Upper lobe of right lung (tissue), 1 donor: ENCODE measurements around the gene ETV7. TPM values are rescaled to one million over a fixed set of nuclear protein-coding genes. Genes with fewer than 3 reads are reported as not detected.

Experiments used
- ATAC-seq: fragments of 200-7000 bp; cut with Tn5 transposase; one replicate; pipeline ENCODE4 v1.9.1; 2020; ENCODE audit warnings: mild to moderate bottlenecking, moderate library complexity
- DNase-seq: peaks from one replicate; pipeline ENCODE4 v3.0.0-alpha.2; 2020
- H3K27ac ChIP-seq: fragments of 200-600 bp; one replicate; pipeline ENCODE4 v1.8.0; 2022
- H3K27me3 ChIP-seq: fragments of 200-600 bp; one replicate; pipeline ENCODE4 v1.8.0; 2022; ENCODE audit warnings: mild to moderate bottlenecking
- H3K36me3 ChIP-seq: fragments of 200-600 bp; one replicate; pipeline ENCODE4 v1.8.0; 2022
- H3K4me1 ChIP-seq: fragments of 200-600 bp; one replicate; pipeline ENCODE4 v1.8.0; 2022
- H3K4me3 ChIP-seq: fragments of 200-600 bp; one replicate; pipeline ENCODE4 v1.8.0; 2022; ENCODE audit warnings: mild to moderate bottlenecking
- H3K9me3 ChIP-seq: fragments of 200-600 bp; one replicate; pipeline ENCODE4 v1.8.0; 2022
- intact Hi-C: fragments of 100-400 bp; cut with DNase I; formaldehyde crosslinking; loops from one replicate; pipeline ENCODE4 v1.11.0; 2022
- total RNA-seq: library from RNA; stranded (reverse); fragmentation: NEBNext Ultra II Directional; extraction: Animal tissue kit (Norgen Biotek cat#: 25700); gene quantifications from one replicate; pipeline ENCODE4 v1.2.1, GENCODE V29; 2021
- TF ChIP-seq, protein P1 (sequence below): fragments of 200-600 bp; IDR thresholded peaks from one replicate; pipeline ENCODE4 v1.8.0; 2022; ENCODE audit warnings: antibody characterized with exemption
- donor health status: DM: no; HTN: yes; CAD: no; lungs with severe emphysema.

The ETV7 gene
- total RNA-seq, 1 donor from 2014 or later = 6.3 TPM

DNA sequence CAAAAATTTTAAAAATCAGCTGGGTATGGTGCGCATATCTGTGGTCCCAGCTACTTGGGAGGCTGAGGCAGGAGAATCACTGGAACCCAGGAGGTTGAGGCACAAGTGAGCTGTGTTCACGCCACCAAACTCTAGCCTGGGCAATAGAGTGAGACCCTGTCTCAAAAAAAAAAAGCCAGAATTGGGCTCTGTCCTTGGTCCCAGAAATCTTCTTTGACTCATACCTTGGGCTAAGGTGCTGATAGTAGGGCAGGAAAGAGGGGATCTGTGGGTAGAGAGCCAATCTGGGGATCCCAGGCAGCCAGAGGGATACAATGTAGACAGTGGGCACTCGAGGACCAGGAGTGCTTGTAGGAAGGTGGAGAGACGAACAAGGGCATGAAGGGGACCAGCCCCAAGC is 13.3 kb downstream of the ETV7 start:
- intact Hi-C loops = no loop called here
- no peak overlapping the region for H3K27ac ChIP-seq
- H3K27me3 ChIP-seq = no peaks in the 10 kb centered on the region
- no peaks in the 10 kb centered on the region for H3K9me3 ChIP-seq
- H3K4me1 ChIP-seq = peaks cover 2% of the 10 kb centered on the region
- DNase-seq (no peak), ATAC-seq (no peak)
- H3K4me3 ChIP-seq = no peak overlapping the region
- TF ChIP-seq, protein P1, sequence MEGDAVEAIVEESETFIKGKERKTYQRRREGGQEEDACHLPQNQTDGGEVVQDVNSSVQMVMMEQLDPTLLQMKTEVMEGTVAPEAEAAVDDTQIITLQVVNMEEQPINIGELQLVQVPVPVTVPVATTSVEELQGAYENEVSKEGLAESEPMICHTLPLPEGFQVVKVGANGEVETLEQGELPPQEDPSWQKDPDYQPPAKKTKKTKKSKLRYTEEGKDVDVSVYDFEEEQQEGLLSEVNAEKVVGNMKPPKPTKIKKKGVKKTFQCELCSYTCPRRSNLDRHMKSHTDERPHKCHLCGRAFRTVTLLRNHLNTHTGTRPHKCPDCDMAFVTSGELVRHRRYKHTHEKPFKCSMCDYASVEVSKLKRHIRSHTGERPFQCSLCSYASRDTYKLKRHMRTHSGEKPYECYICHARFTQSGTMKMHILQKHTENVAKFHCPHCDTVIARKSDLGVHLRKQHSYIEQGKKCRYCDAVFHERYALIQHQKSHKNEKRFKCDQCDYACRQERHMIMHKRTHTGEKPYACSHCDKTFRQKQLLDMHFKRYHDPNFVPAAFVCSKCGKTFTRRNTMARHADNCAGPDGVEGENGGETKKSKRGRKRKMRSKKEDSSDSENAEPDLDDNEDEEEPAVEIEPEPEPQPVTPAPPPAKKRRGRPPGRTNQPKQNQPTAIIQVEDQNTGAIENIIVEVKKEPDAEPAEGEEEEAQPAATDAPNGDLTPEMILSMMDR = no peak
- no peaks in the 10 kb centered on the region for H3K36me3 ChIP-seq

DNA sequence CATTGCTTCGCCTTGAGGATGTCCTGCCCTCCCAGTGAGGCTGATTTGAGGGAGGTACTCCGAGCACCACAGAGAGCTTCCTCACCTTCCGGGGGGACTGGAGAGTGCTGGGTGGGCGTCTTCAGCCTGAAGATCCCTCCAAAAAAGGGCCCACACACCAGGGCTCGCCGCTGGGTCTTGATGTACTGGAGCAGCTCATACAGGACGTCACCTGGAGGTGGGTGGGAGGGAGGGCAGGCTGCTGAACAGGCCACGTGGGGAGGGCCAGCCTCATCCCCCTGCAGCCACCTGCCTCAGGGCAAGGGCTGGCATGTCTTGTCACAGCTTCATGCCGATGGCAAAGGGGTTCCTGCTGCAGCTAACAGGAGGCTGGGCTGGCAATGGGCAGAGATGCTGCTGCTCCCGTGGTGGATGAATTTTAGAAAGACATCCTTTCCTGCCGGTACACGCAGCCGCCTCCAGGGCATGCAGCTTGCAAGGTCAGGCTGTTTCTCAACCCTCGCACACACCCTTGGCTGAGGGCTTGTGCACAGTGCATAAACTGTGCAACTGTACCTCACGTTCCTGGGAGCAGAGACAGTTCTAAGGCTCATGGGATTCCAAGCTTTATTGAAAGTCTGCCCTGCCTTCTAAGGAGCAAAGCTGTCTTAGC is 14.0 kb downstream of the ETV7 start:
- no peak for DNase-seq
- intact Hi-C loops = no loop called here
- no peak overlapping the region for H3K4me3 ChIP-seq
- H3K27ac ChIP-seq = no peak overlapping the region
- TF ChIP-seq, protein P1 = no peak
- no peaks in the 10 kb centered on the region for H3K27me3 ChIP-seq
- peaks cover 3% of the 10 kb centered on the region for H3K4me1 ChIP-seq
- H3K36me3 ChIP-seq = no peaks in the 10 kb centered on the region
- no peak for ATAC-seq
- H3K9me3 ChIP-seq = no peaks in the 10 kb centered on the region

DNA sequence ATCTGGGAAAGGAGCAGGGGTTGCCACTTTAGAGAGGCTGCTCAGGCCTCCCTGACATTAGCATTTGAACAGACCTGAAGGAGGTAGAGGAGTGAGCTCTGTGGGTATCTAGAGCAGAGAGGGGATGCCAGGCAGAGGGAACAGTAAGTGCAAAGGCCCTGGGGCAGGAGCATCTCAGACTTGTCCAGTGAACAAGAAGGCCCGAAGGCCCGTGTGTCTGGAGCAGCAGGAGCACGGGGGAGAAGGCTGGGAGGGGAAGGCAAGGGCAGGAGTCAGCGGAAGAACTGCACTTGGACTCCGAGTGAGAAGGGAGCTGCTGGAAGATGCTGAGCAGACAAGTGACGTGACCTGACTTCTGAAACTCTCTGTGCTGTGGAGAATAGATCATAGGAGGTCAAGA is 15.4 kb downstream of the ETV7 start:
- TF ChIP-seq, protein P1 = no peak
- Histone ChIP-seq H3K36me3 (no peaks in the 10 kb centered on the region), H3K4me3 (no peak overlapping the region), H3K27me3 (no peaks in the 10 kb centered on the region), H3K27ac (no peak overlapping the region), H3K4me1 (peaks cover 3% of the 10 kb centered on the region), H3K9me3 (no peaks in the 10 kb centered on the region)
- no peak for DNase-seq
- no peak for ATAC-seq
- intact Hi-C loops = no loop called here

DNA sequence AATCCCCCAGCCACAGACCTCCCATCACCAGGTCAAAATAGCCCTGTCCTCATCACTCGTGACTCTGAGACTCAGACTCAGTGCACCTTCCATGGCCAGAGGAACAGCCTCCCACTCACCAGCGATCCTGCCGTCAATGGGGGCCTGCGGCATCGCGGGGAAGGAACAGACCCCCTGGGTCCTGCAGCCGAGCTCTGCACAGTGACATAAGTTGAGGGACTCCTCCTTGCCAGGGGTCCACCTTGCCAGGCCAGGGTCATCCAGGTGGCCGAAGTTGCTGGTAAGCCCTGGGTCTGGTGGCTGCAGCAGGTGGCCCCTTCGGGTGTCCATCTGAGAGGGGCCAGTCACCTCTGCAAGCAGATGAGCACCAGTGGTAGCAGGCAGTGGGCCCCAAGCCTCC is 16.3 kb downstream of the ETV7 start:
- TF ChIP-seq, protein P1 = no peak
- intact Hi-C loops = no loop called here
- Histone ChIP-seq H3K4me3 (no peak overlapping the region), H3K27me3 (no peaks in the 10 kb centered on the region), H3K9me3 (no peaks in the 10 kb centered on the region), H3K4me1 (peaks cover 3% of the 10 kb centered on the region), H3K36me3 (no peaks in the 10 kb centered on the region), H3K27ac (no peak overlapping the region)
- DNase-seq = no peak
- ATAC-seq = no peak

DNA sequence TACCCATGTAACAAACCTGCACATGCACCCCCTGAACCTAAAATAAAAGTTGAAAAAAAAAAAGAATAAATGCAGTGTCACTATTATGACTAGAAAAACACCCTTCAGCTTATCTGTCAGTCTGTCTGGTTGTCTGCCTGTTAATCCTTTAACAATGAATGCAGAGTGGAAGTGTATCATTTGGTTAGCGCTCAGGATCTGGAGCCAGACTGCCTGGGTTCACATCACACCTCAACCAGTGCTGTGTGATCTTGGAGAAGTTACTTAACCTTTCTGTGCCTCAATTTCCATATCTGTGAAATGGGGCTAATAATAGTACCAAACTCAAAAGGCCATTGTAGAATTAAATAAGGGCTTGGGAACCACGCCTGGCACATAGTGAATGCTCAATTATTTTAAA is 16.8 kb downstream of the ETV7 start:
- intact Hi-C loops = no loop called here
- DNase-seq (no peak), ATAC-seq (no peak)
- H3K27me3 ChIP-seq = no peaks in the 10 kb centered on the region
- peaks cover 3% of the 10 kb centered on the region for H3K4me1 ChIP-seq
- TF ChIP-seq, protein P1 = no peak
- H3K27ac ChIP-seq = no peak overlapping the region
- no peak overlapping the region for H3K4me3 ChIP-seq
- no peaks in the 10 kb centered on the region for H3K9me3 ChIP-seq
- H3K36me3 ChIP-seq = no peaks in the 10 kb centered on the region
